Astrocyte of the spinal cord (primary cell): ENCODE results near the gene HMCN1.

Source experiments
- DNase-seq: peaks from one replicate; pipeline ENCODE4 v3.0.0; 2011; ENCODE audit warnings: low read depth, low spot score
- H3K4me3 ChIP-seq: 2 replicates; pipeline ENCODE4 v1.5.1; 2011; ENCODE audit warnings: low read depth, mild to moderate bottlenecking, low read length, moderate library complexity
- CTCF ChIP-seq: IDR thresholded peaks from 2 replicates; pipeline ENCODE4 v1.5.1; 2012; ENCODE audit warnings: low read depth, mild to moderate bottlenecking, low read length, inconsistent platforms
- in situ Hi-C: cut with HindIII; loops from 2 replicates; pipeline ENCODE4 v1.10.0; 2017; ENCODE audit warnings: low sequenced_read_pairs

The HMCN1 gene

GRCh38 chr1:186046437-186047211 lies 312.4 kb downstream of the HMCN1 start:
- H3K4me3 ChIP-seq: no peak overlapping the region
- no peak for TF ChIP-seq CTCF
- in situ Hi-C loops: no loop called here
- DNase-seq: no peak

- H3K4me3 ChIP-seq: no peak overlapping the region
- TF ChIP-seq CTCF: no peak
- DNase-seq: peak; percentile 21
- in situ Hi-C loops: no loop called here
Observed at GRCh38 chr1:186050360-186050759, 316.2 kb downstream of the HMCN1 start.

- in situ Hi-C loops: no loop called here
- H3K4me3 ChIP-seq: no peak overlapping the region
- no peak for TF ChIP-seq CTCF
- no peak for DNase-seq
Observed at GRCh38 chr1:186054003-186054402, 319.8 kb downstream of the HMCN1 start.

- no peak for DNase-seq
- in situ Hi-C loops: no loop called here
- H3K4me3 ChIP-seq: no peak overlapping the region
- TF ChIP-seq CTCF: no peak
Observed at GRCh38 chr1:186054932-186055331, 320.7 kb downstream of the HMCN1 start.

GRCh38 chr1:186055846-186056245 lies 321.7 kb downstream of the HMCN1 start:
- in situ Hi-C loops: no loop called here
- TF ChIP-seq CTCF: no peak
- no peak for DNase-seq
- no peak overlapping the region for H3K4me3 ChIP-seq

GRCh38 chr1:186057086-186057485 lies 322.9 kb downstream of the HMCN1 start:
- in situ Hi-C loops: no loop called here
- TF ChIP-seq CTCF: no peak
- no peak overlapping the region for H3K4me3 ChIP-seq
- no peak for DNase-seq
